ENCODE results near the gene HS6ST1.
"Not testable (repeated sequence)": the region's sequence is repeated elsewhere in the genome, so short reads cannot be mapped to it uniquely, and the experiment has no call there.

Gene HS6ST1

DNA sequence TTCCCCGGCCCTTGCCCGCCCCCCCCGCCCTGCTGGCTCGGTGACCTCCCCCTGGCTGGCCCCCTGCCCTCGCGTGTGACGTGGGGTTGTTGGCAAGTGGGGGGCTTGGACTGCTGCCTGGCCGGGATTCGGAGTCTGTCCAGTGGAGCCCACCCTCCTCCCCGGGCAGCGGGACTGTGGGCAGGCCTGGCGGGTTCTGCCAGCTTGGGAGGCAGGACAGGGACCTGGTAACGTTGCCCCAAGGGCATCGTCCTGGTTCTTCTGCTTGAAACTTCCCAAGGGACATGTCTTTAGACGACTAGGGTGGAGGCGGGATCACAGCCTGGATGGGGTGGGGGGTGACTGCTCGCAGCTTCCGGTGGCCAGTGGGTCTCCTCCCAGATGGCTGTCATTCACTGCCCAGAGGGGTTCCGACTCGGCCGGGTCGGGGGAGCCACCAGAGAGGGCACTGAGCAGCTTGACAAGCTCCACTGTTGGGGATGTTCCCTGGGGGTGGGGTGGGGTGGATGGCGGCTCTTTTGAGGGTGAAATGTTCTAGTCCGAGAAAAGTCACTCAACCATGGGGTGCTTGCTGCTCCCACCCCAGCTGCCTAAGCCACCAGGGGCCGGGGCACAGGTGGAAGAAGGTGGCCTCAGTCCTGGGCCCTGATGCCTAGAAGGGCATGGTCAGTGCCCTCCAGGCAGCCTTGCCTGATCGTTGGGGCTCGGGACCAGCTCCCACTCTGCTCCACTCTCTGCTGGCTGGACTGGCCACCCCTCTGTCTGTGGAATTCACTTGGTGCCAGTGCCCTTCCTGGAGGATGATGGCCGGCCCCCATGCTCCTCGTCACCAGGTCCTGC, 4.3 kb upstream of the HS6ST1 start:
- H3K4me3 ChIP-seq (ENCODE audit: control insufficient read depth, low read depth, low read length), result no peak overlapping the region; the same call in 1 of the 2 replicates
- no peak for DNase-seq (ENCODE audit: low read depth)
- TF ChIP-seq, protein P1, sequence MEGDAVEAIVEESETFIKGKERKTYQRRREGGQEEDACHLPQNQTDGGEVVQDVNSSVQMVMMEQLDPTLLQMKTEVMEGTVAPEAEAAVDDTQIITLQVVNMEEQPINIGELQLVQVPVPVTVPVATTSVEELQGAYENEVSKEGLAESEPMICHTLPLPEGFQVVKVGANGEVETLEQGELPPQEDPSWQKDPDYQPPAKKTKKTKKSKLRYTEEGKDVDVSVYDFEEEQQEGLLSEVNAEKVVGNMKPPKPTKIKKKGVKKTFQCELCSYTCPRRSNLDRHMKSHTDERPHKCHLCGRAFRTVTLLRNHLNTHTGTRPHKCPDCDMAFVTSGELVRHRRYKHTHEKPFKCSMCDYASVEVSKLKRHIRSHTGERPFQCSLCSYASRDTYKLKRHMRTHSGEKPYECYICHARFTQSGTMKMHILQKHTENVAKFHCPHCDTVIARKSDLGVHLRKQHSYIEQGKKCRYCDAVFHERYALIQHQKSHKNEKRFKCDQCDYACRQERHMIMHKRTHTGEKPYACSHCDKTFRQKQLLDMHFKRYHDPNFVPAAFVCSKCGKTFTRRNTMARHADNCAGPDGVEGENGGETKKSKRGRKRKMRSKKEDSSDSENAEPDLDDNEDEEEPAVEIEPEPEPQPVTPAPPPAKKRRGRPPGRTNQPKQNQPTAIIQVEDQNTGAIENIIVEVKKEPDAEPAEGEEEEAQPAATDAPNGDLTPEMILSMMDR (IDR thresholded peaks at IDR 0.05; ENCODE audit: control insufficient read depth, insufficient read depth, low read depth, low read length, missing control alignments), result no peak

DNA sequence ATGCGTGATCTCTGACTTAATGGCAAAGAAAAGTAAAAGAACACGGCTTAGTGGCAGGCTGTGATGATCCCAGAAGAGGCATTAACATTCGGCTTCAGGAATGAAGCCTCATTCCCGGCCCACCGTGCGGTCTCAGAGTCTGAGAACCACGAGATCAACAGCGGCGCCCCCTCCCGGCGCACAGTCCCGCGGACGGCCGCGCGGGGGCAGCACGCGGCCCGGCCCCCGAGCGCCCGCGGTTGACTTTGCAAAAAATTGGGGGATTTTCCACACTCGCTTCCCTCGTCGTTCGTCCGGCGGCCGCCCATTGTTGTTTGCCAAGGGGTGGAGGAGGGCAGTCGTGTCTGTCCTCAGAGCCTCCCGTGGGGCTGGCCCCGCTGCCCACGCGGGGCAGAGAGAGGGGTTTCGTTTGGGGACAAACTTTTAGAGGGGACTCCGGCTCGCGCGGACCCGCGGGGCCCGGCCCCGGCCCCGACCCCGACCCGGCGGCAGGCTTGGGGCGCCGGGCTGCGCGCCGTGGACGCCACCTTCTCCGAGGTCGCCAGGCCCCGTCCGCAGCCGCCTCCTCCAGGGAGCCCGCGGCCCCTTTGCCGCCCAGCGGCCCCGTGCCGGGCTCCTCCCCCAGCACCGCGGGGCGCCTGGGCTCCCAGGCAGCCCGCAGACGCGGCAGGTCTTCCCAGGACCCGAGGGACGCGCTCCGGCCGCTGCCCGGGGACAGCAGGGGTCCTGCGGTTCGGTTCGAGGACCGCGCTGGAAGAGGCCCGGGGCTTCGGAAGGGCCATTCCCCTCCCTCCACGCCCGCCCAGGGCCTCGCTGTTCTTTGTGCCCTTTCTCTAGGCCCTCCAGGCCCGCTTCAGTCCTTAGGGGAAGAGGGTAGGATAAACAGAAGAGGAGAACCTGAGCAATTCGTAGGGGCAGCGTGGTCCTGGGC, 3.4 kb upstream of the HS6ST1 start:
- TF ChIP-seq, protein P1 (IDR thresholded peaks at IDR 0.05; ENCODE audit: control insufficient read depth, insufficient read depth, low read depth, low read length, missing control alignments), result peak; percentile 50
- no peak for DNase-seq (ENCODE audit: low read depth)
- peak overlapping the region; percentile 57 for H3K4me3 ChIP-seq (ENCODE audit: control insufficient read depth, low read depth, low read length)

DNA sequence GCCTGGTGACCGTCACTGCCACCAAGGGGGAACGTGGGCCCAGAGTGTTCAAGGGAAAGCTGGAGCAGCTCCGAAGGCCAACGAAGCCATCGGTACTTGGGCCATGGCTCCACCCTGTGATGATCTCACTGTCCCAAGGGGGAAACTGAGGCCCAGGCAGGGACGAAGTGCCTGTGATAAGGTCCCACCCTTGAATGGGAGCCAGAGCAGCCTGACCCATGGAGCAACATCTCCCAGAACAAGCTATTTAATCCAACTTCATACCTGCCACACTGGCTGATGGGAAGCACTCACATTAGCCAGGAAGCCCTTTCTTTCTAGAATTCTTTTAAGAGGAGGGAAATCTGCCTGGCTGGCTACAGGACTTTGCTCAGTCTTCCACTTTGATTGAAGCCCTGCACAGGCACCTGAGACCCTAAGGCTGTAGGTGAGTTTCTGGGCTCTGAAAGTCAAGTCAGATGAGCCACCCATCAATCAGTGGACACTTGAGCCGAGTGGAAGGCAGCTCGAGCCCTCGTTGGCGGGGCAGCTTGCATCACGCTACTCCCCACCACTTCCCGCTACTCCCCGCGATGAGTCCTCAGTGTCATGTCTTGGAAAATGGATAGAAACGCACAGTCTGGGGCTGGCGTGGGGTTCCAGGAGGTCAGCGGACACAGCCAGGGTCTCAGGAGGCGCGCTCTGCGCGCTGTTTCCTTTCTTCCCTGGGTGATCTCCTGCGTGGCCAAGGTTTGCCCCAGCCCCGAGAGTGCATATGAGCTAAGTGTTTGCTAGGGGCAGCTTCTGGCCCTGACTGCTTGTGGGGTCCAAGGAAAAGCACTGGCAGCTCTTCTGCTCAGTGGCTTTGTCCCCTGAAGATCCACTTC, 2.5 kb upstream of the HS6ST1 start:
- H3K4me3 ChIP-seq (ENCODE audit: control insufficient read depth, low read depth, low read length), result no peak overlapping the region
- TF ChIP-seq, protein P1 (IDR thresholded peaks at IDR 0.05; ENCODE audit: control insufficient read depth, insufficient read depth, low read depth, low read length, missing control alignments), result no peak

DNA sequence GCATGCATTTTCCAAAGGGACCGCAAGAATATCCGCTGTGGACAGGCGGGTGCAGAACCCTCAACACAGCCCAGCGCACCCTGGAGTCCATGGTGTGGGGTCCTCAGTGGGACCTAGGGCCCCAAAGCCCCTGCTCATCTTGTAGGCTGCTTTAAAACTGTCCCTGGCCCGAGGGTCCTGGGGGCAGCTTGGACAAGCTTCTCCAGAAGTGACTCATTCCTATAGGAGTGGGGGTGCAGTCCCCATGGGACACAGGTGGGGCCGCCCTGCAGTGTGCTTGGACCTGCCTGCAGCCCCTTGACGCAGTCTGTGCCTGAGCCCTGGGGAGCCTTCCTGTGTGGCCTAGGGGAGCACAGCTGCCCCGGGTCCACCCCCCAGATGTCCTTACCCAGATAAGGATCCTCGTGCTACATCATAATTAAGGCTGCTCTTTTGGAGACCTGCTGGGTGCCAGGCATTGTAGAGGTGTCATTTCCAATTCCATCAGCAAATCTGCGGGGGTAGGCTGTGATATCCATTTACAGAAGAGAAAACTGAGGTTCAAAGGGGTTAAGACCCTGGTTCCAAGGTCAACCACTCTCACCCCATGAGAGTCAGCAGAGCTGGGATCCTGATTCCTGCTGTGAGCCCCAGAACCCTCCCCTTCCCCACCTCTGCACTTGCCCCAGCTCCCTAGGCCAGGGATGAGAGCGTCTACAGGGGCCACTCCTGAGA, 1.7 kb upstream of the HS6ST1 start:
- H3K4me3 ChIP-seq (ENCODE audit: control insufficient read depth, low read depth, low read length), result no peak overlapping the region
- TF ChIP-seq, protein P1 (IDR thresholded peaks at IDR 0.05; ENCODE audit: control insufficient read depth, insufficient read depth, low read depth, low read length, missing control alignments), result no peak
- no peak for DNase-seq (ENCODE audit: low read depth)

More for the DNA sequence above, 2.5 kb upstream of the HS6ST1 start:
- DNase-seq (ENCODE audit: low read depth), result no peak

DNA sequence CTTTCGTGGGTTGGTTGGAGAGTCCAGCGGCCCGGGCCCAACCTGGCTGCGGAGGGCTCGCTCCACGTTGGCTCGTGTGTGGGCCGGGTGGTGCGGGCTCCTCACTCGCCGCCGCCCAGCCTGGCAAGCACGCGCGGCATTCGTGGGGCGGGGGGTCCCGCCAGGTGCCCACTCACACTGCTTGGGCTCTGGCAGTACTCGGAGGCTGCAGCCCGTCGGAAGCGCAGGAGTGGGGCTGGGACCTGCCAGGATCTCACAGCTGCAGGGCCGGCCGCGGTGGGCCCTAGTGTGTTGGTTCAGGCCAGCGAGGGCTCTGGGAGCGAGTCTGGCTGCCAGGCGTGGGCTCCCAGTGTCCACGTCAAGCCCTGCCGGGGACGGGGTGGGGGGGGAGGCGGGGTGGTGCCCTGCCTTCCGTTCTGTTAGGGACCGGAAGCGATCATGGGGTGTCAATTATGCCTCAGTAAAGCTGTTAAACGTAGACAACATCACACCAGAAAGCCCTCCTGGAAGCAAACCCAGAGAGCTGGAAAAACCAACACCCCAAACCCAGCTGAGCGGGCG, 1.0 kb upstream of the HS6ST1 start:
- DNase-seq (ENCODE audit: low read depth), result no peak
- no peak overlapping the region; the same call in 1 of the 2 replicates for H3K4me3 ChIP-seq (ENCODE audit: control insufficient read depth, low read depth, low read length)
- TF ChIP-seq, protein P1 (IDR thresholded peaks at IDR 0.05; ENCODE audit: control insufficient read depth, insufficient read depth, low read depth, low read length, missing control alignments), result no peak

DNA sequence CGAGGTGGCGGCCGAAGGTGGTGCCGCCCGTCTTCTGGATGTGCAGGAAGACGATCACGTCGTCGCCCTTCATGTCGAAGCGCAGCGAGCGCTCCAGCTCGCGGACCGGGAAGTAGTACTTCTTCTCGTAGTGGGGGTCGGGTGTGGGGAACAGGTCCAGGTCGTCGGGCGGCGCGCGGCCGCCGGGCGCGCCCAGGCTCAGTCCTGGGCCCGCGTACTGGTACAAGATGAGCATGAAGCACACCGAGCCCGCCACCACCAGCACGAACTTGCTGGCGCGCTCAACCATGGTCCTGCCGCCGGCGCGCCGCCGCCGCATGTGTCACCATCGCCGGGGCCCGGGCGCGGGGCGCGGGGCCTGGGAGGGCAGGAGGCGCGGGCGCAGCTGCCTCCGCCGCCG, 423 bp downstream of the HS6ST1 start:
- peak overlapping the region; percentile 43 for H3K4me3 ChIP-seq (ENCODE audit: control insufficient read depth, low read depth, low read length)
- DNase-seq (ENCODE audit: low read depth), result not testable (repeated sequence)

DNA sequence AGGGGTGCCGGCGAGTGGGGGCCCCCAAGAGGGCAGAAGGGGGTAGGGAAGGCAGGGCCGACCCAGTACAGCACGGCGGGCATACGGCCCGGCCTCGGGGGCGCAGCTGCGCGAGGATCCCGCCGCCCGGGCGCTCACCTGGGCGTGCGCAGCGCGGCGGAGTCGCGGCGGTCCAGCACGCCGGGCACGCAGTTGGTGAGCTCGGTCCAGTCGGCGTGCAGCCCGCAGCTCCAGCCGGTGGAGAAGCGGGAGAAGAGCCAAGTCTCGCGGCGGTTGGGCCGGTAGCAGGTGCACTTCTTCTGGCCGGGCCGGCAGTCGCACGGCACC, 806 bp downstream of the HS6ST1 start:
- DNase-seq (ENCODE audit: low read depth), result not testable (repeated sequence)
- peak overlapping the region; percentile 68 for H3K4me3 ChIP-seq (ENCODE audit: control insufficient read depth, low read depth, low read length)

Measured in AG09309 (cell line).